ENCODE measurements around the gene SLC6A17. TPM values are rescaled to one million over a fixed set of nuclear protein-coding genes. Genes with fewer than 3 reads are reported as not detected.

The SLC6A17 gene
- total and polyA plus RNA-seq, 2 experiments from 2014 or later, result 0.03 to 0.17 TPM

GRCh38 chr1:110161165-110161564 lies 10.9 kb downstream of the SLC6A17 start:
- TF ChIP-seq STAT1 (IDR thresholded peaks at IDR 0.05; ENCODE audit: unreplicated experiment) (no peak), REST (IDR thresholded peaks at IDR 0.05; ENCODE audit: unreplicated experiment) (no peak)
- Histone ChIP-seq H2AFZ (no peak overlapping the region), H3K36me3 (ENCODE audit: insufficient read depth) (no peaks in the 10 kb centered on the region), H3K27me3 (ENCODE audit: insufficient read depth) (no peaks in the 10 kb centered on the region), H3K4me2 (no peak overlapping the region), H3K4me3 (no peak overlapping the region), H3K4me1 (ENCODE audit: insufficient read depth) (no peaks in the 10 kb centered on the region), H3K27ac (ENCODE audit: low read depth) (no peak overlapping the region), H4K20me1 (replicated peaks; ENCODE audit: insufficient read depth) (no peaks in the 10 kb centered on the region), H3K9me2 (ENCODE audit: insufficient read depth) (0 out of 2 replicates have a peak, but pooled peaks cover 4% of the 10 kb centered on the region), H3F3A (replicated peaks; ENCODE audit: low read depth) (no peaks in the 10 kb centered on the region), H3K79me2 (replicated peaks; ENCODE audit: insufficient read depth) (no peaks in the 10 kb centered on the region)
- no peak for ATAC-seq
- Mint-ChIP-seq H3K36me3 (ENCODE audit: low read depth) (no peaks in the 10 kb centered on the region), H3K4me1 (peaks cover 5% of the 10 kb centered on the region), H3K9me3 (no peaks in the 10 kb centered on the region), H3K27me3 (ENCODE audit: insufficient read depth, low read depth, poor library complexity) (peaks cover 13% of the 10 kb centered on the region), H3K27ac (no peak overlapping the region), H3K4me3 (no peak overlapping the region)
- DNase-seq (ENCODE audit: low spot score), result no peak

GRCh38 chr1:110161849-110162248 lies 11.6 kb downstream of the SLC6A17 start:
- no peak overlapping the region for H3K27ac Mint-ChIP-seq
- peaks cover 13% of the 10 kb centered on the region for H3K27me3 Mint-ChIP-seq (ENCODE audit: insufficient read depth, low read depth, poor library complexity)
- Histone ChIP-seq H3K4me2 (no peak overlapping the region), H2AFZ (no peak overlapping the region), H3K4me1 (ENCODE audit: insufficient read depth) (no peaks in the 10 kb centered on the region), H3K79me2 (replicated peaks; ENCODE audit: insufficient read depth) (no peaks in the 10 kb centered on the region), H3K36me3 (ENCODE audit: insufficient read depth) (no peaks in the 10 kb centered on the region), H3K9me2 (ENCODE audit: insufficient read depth) (0 out of 2 replicates have a peak, but pooled peaks cover 4% of the 10 kb centered on the region), H4K20me1 (replicated peaks; ENCODE audit: insufficient read depth) (no peaks in the 10 kb centered on the region), H3F3A (replicated peaks; ENCODE audit: low read depth) (no peaks in the 10 kb centered on the region), H3K27ac (ENCODE audit: low read depth) (no peak overlapping the region), H3K4me3 (no peak overlapping the region), H3K27me3 (ENCODE audit: insufficient read depth) (no peaks in the 10 kb centered on the region)
- H3K4me1 Mint-ChIP-seq, result peaks cover 5% of the 10 kb centered on the region
- no peaks in the 10 kb centered on the region for H3K36me3 Mint-ChIP-seq (ENCODE audit: low read depth)
- DNase-seq (ENCODE audit: low spot score), result no peak
- no peaks in the 10 kb centered on the region for H3K9me3 Mint-ChIP-seq
- no peak overlapping the region for H3K4me3 Mint-ChIP-seq
- ATAC-seq, result no peak
- no peak for TF ChIP-seq ZNF331 (CRISPR knock-in tag; IDR thresholded peaks at IDR 0.05; ENCODE audit: low read depth)
- TF ChIP-seq ZNF114 (CRISPR knock-in tag; IDR thresholded peaks at IDR 0.05), result no peak
- no peak for TF ChIP-seq ETS1 (IDR thresholded peaks at IDR 0.05)
- no peak for TF ChIP-seq CTCF (conservative IDR thresholded peaks at IDR 0.05; ENCODE audit: low read depth in 2 of 2)
- no peak for TF ChIP-seq POLR2AphosphoS5 (IDR thresholded peaks at IDR 0.05; ENCODE audit: low read depth)
- TF ChIP-seq REST (IDR thresholded peaks at IDR 0.05; ENCODE audit: unreplicated experiment), result no peak
- TF ChIP-seq CREB1 (CRISPR knock-in tag; IDR thresholded peaks at IDR 0.05; ENCODE audit: low read depth), result no peak
- no peak for TF ChIP-seq EZH2 (IDR thresholded peaks at IDR 0.05; ENCODE audit: low read depth, unreplicated experiment)

Measured in GM23338 (cell line).